Endothelial cell of umbilical vein (primary cell): Measurements from ENCODE around the gene ASRGL1. TPM values are rescaled to one million over a fixed set of nuclear protein-coding genes. Genes with fewer than 3 reads are reported as not detected.

Experiments used
- BruUV-seq: library from RNA; stranded (reverse); fragments of 400-500 nt; replicated peaks from 2 replicates; lab custom pipeline; 2021; lab: Mats Ljungman, UMichigan
- CTCF ChIA-PET: fragments of 300-600, 350-600 bp; sonication (Branson Sonifier 250); formaldehyde crosslinking; loops from one replicate; lab custom pipeline; 2021; ENCODE audit warnings: antibody characterized with exemption, inconsistent platforms; lab: Charles Lee
- POLR2A ChIA-PET: fragments of 300-600, 350-600 bp; sonication (Branson Sonifier 250); formaldehyde crosslinking; loops from one replicate; lab custom pipeline; 2021; ENCODE audit warnings: antibody characterized with exemption, inconsistent platforms; lab: Charles Lee
- DNase-seq: peaks from one replicate; pipeline ENCODE4 v3.0.0-alpha.2; 2011; ENCODE audit warnings: low read depth, low spot score
- FAIRE-seq: peaks from 2 replicates; lab custom pipeline; 2011; peaks lifted over from hg19 to GRCh38; lab: Jason Lieb, UNC
- H2AFZ ChIP-seq: 2 replicates; pipeline ENCODE4 v1.6.0; 2012; ENCODE audit warnings: low read depth, low read length, control low read depth, inconsistent platforms
- H3K27ac ChIP-seq: 2 replicates; pipeline ENCODE4 v1.5.1; 2011; ENCODE audit warnings: low read depth, mild to moderate bottlenecking, control low read depth, low read length, moderate library complexity; ENCODE audit not compliant: insufficient read depth
- H3K27me3 ChIP-seq, 2 experiments: 2 replicates each; pipeline versions ENCODE4 v1.6.0 to v1.6.1; 2011; ENCODE audit warnings: low read length in 2 of 2, mixed read lengths in 1 of 2; ENCODE audit not compliant: control insufficient read depth in 2 of 2, insufficient read depth in 2 of 2
- H3K36me3 ChIP-seq, 2 experiments: 2 replicates in 1 of 2; 3 replicates in 1 of 2; pipeline ENCODE4 v1.5.1; 2011; ENCODE audit warnings: low read length in 2 of 2, mild to moderate bottlenecking in 1 of 2, moderate library complexity in 1 of 2; ENCODE audit not compliant: control insufficient read depth in 2 of 2, insufficient read depth in 2 of 2; ENCODE audit errors: extremely low read depth in 1 of 2
- H3K4me1 ChIP-seq: 3 replicates; pipeline ENCODE4 v1.5.1; 2011; ENCODE audit warnings: mild to moderate bottlenecking, low read length; ENCODE audit not compliant: control insufficient read depth, insufficient read depth; ENCODE audit errors: extremely low read depth
- H3K4me2 ChIP-seq: 2 replicates; pipeline ENCODE4 v1.6.1; 2011; ENCODE audit warnings: low read length, control low read depth, mixed read lengths; ENCODE audit not compliant: insufficient read depth
- H3K4me3 ChIP-seq, 3 experiments: fragments of 200-600 bp in 1 of 3; sonication (generic), shearing (Covaris generic) in 1 of 3; replicated peaks in 1 of 3; 2 replicates each; pipeline ENCODE4 v1.5.1; 2011 to 2016; ENCODE audit warnings: control low read depth in 3 of 3, low read length in 3 of 3, mild to moderate bottlenecking in 2 of 3, inconsistent platforms in 1 of 3, low read depth in 1 of 3, moderate library complexity in 1 of 3; ENCODE audit not compliant: insufficient read depth in 1 of 3
- H3K79me2 ChIP-seq: 2 replicates; pipeline ENCODE4 v1.6.0; 2012; ENCODE audit warnings: low read length, inconsistent platforms; ENCODE audit not compliant: control insufficient read depth, insufficient read depth
- H3K9ac ChIP-seq: replicated peaks from 2 replicates; pipeline ENCODE3; 2011; ENCODE audit warnings: low read length, control low read depth; ENCODE audit not compliant: insufficient read depth; ENCODE audit errors: extremely low read depth
- H3K9me1 ChIP-seq: replicated peaks from 3 replicates; pipeline ENCODE4 v1.6.0; 2011; ENCODE audit warnings: mild to moderate bottlenecking, low read length; ENCODE audit not compliant: control insufficient read depth, insufficient read depth; ENCODE audit errors: extremely low read depth
- H3K9me3 ChIP-seq: replicated peaks from 2 replicates; pipeline ENCODE4 v1.5.1; 2012; ENCODE audit warnings: low read length, inconsistent platforms; ENCODE audit not compliant: control insufficient read depth, insufficient read depth
- H4K20me1 ChIP-seq: replicated peaks from 2 replicates; pipeline ENCODE3; 2011; ENCODE audit warnings: mild to moderate bottlenecking, low read length; ENCODE audit not compliant: control insufficient read depth, insufficient read depth; ENCODE audit errors: extremely low read depth
- EZH2 ChIP-seq: IDR thresholded peaks from 2 replicates; pipeline ENCODE4 v1.6.1; 2012; ENCODE audit warnings: borderline replicate concordance, low read depth, mild to moderate bottlenecking, moderate library complexity, low read length, inconsistent platforms; ENCODE audit not compliant: severe bottlenecking
- FOS ChIP-seq: IDR thresholded peaks from 2 replicates; pipeline ENCODE4 v1.6.1; 2011; ENCODE audit warnings: mild to moderate bottlenecking, low read length, moderate library complexity, borderline replicate concordance; ENCODE audit not compliant: insufficient read depth
- GATA2 ChIP-seq: IDR thresholded peaks from 2 replicates; pipeline ENCODE4 v1.7.0; 2011; ENCODE audit warnings: low read depth, mild to moderate bottlenecking, moderate library complexity, mixed read lengths, low read length; ENCODE audit not compliant: insufficient read length, insufficient read depth
- JUN ChIP-seq: IDR thresholded peaks from 2 replicates; pipeline ENCODE4 v1.6.1; 2011; ENCODE audit warnings: borderline replicate concordance, low read depth; ENCODE audit not compliant: insufficient read length, insufficient read depth
- MYC ChIP-seq: IDR thresholded peaks from one replicate; pipeline ENCODE4 v1.6.1; 2011; ENCODE audit warnings: mild to moderate bottlenecking, low read depth, low read length
- POLR2A ChIP-seq: IDR thresholded peaks from 2 replicates; pipeline ENCODE4 v1.6.1; 2012; ENCODE audit warnings: low read depth, mild to moderate bottlenecking, control low read depth, low read length
- POLR2AphosphoS5 ChIP-seq: IDR thresholded peaks from 2 replicates; pipeline ENCODE4 v1.6.1; 2012; ENCODE audit warnings: low read depth, mild to moderate bottlenecking, control low read depth, low read length, moderate library complexity; ENCODE audit not compliant: insufficient read depth
- dilution Hi-C: fragments of 300-500 bp; cut with MboI; formaldehyde crosslinking; loops from one replicate; pipeline ENCODE4 v1.15.0; 2019; ENCODE audit warnings: low sequenced_read_pairs; ENCODE audit not compliant: extremely low pct_ligation_motif_present
- intact Hi-C: fragments of 100-400 bp; cut with micrococcal nuclease; formaldehyde crosslinking; loops from one replicate; pipeline ENCODE4 v1.10.0; 2022
- polyA plus RNA-seq, 4 experiments: library from polyadenylated mRNA; depleted of rRNA in 3 of 4; stranded (reverse) in 3 of 4; unstranded in 1 of 4; fragments of >200 nt; gene quantifications; 2 replicates each; pipeline versions ENCODE4 v1.2.1 to v1.2.3, GENCODE V29; 2011 to 2012; ENCODE audit warnings: missing spikeins in 1 of 4
- total RNA-seq: library from RNA; stranded (reverse); gene quantifications from 2 replicates; pipeline ENCODE4 v1.2.3, GENCODE V29; 2021
- TF ChIP-seq, protein P1 (sequence below), 2 donors: IDR thresholded peaks; 1 replicate in 1 of 2; 2 replicates in 1 of 2; pipeline ENCODE4 v1.5.1; 2011; ENCODE audit warnings: low read length in 2 of 2, mild to moderate bottlenecking in 2 of 2, moderate library complexity in 2 of 2, control low read depth in 1 of 2, inconsistent platforms in 1 of 2, low read depth in 1 of 2; ENCODE audit not compliant: insufficient read depth in 1 of 2; ENCODE audit errors: extremely low read depth in 1 of 2
- TF ChIP-seq, protein P2 (sequence below): IDR thresholded peaks from 2 replicates; pipeline ENCODE4 v1.6.1; 2011; ENCODE audit not compliant: insufficient read depth, insufficient read length

Gene ASRGL1
- total and polyA plus RNA-seq, 2 donors (not counting 3 experiments of a cell fraction or from before 2014, with no cell fraction given) = 33.1 to 36.0 TPM

DNA sequence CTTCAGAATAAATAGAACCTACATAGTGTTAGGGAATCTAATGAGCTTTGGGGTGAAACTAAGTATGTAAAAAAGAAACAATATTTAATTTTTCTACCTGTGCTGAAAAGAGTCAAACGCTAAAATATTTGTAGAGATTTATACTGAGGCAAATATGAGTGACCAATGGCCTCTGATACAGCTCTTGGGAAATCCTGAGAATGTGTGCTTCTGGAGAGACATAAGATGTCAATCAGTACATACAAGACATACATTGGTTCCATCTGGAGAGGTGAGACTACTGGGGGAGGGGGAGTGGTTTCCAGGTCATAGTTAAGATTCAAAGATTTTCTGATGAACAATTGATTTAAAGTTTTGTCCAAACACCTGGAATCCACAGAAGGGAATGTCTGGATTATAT, 970 bp downstream of the ASRGL1 start:
- H4K20me1 ChIP-seq = no peaks in the 10 kb centered on the region
- no peaks in the 10 kb centered on the region for H3K9me1 ChIP-seq
- H2AFZ ChIP-seq = peak overlapping the region; percentile 86
- peaks cover 28% of the 10 kb centered on the region for H3K4me1 ChIP-seq
- CTCF ChIA-PET = interaction anchor here (0.7 to 1.5 kb wide), 8 partner anchors 12 to 205 kb away, joined by 3 to 6 read pairs (median 4); no protein-coding TSS in a partner anchor
- dilution Hi-C loops = no loop called here
- no peaks in the 10 kb centered on the region for H3K9me3 ChIP-seq
- TF ChIP-seq GATA2 (no peak), JUN (no peak), MYC (no peak), POLR2A (no peak), FOS (no peak), POLR2AphosphoS5 (no peak), EZH2 (no peak)
- TF ChIP-seq, protein P1, sequence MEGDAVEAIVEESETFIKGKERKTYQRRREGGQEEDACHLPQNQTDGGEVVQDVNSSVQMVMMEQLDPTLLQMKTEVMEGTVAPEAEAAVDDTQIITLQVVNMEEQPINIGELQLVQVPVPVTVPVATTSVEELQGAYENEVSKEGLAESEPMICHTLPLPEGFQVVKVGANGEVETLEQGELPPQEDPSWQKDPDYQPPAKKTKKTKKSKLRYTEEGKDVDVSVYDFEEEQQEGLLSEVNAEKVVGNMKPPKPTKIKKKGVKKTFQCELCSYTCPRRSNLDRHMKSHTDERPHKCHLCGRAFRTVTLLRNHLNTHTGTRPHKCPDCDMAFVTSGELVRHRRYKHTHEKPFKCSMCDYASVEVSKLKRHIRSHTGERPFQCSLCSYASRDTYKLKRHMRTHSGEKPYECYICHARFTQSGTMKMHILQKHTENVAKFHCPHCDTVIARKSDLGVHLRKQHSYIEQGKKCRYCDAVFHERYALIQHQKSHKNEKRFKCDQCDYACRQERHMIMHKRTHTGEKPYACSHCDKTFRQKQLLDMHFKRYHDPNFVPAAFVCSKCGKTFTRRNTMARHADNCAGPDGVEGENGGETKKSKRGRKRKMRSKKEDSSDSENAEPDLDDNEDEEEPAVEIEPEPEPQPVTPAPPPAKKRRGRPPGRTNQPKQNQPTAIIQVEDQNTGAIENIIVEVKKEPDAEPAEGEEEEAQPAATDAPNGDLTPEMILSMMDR (IDR thresholded peaks at IDR 0.05; ENCODE audit: extremely low read depth in 1 of 2, insufficient read depth in 1 of 2, low read depth in 1 of 2, low read length in 2 of 2) = no peak
- TF ChIP-seq, protein P2, sequence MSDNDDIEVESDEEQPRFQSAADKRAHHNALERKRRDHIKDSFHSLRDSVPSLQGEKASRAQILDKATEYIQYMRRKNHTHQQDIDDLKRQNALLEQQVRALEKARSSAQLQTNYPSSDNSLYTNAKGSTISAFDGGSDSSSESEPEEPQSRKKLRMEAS = no peak
- POLR2A ChIA-PET = interaction anchor here (1.6 kb wide), 1 partner anchor 327 kb away, joined by 4 read pairs; the partner anchor contains the start of genes C11orf98 and CSKMT
- FAIRE-seq (no peak), DNase-seq (no peak)
- no TSS peak for BruUV-seq
- peaks cover 5 to 14% of the 10 kb centered on the region in 2 experiments for H3K27me3 ChIP-seq
- peak overlapping the region; percentile 58 to 62 (median 62) for H3K4me3 ChIP-seq
- no peaks in the 10 kb centered on the region for H3K36me3 ChIP-seq
- H3K79me2 ChIP-seq = no peaks in the 10 kb centered on the region
- intact Hi-C loops = no loop called here
- no peak overlapping the region for H3K27ac ChIP-seq
- peak overlapping the region; percentile 64 for H3K4me2 ChIP-seq
- H3K9ac ChIP-seq = peak overlapping the region; percentile 58
